Activated naive CD4-positive, alpha-beta T cell treated with anti-CD3 and anti-CD28 coated beads for 36 hours (primary cell): Measurements from ENCODE around the gene AGPAT1. TPM values are rescaled to one million over a fixed set of nuclear protein-coding genes. Genes with fewer than 3 reads are reported as not detected.

Source experiments
- CTCF ChIA-PET: fragments of 350-600 bp; sonication (Branson Sonifier 250); formaldehyde crosslinking; loops from one replicate; lab custom pipeline; 2021; ENCODE audit warnings: antibody characterized with exemption; lab: Charles Lee
- DNase-seq: peaks from one replicate; pipeline ENCODE4 v3.0.0-alpha.2; 2020
- H3K27ac Mint-ChIP-seq: one replicate; pipeline ENCODE4 v1.8.0; 2021; ENCODE audit warnings: mild to moderate bottlenecking, mixed read lengths
- H3K27me3 Mint-ChIP-seq: one replicate; pipeline ENCODE4 v1.8.0; 2021; ENCODE audit warnings: low read depth, mixed read lengths
- H3K36me3 Mint-ChIP-seq: one replicate; pipeline ENCODE4 v1.8.0; 2021; ENCODE audit warnings: low read depth, mixed read lengths
- H3K4me1 Mint-ChIP-seq: one replicate; pipeline ENCODE4 v1.8.0; 2021; ENCODE audit warnings: low read depth, mixed read lengths
- H3K4me3 Mint-ChIP-seq: one replicate; pipeline ENCODE4 v1.8.0; 2021; ENCODE audit warnings: mild to moderate bottlenecking, moderate library complexity, mixed read lengths
- H3K9me3 Mint-ChIP-seq: one replicate; pipeline ENCODE4 v1.8.0; 2021; ENCODE audit warnings: mixed read lengths
- intact Hi-C: fragments of 100-400 bp; cut with micrococcal nuclease; formaldehyde crosslinking; loops from one replicate; pipeline ENCODE4 v1.15.1; 2023
- microRNA-seq: library from miRNA; unstranded; fragments of <30 nt; microRNA quantifications from one replicate; pipeline ENCODE4 v1.2.0, GENCODE V29; 2022; ENCODE audit warnings: borderline microRNAs expressed, borderline replicate concordance
- total RNA-seq, 2 experiments: library from RNA; stranded (reverse); gene quantifications; one replicate each; pipeline ENCODE4 v1.2.3, GENCODE V29; 2021

AGPAT1 gene
- total RNA-seq, 2 experiments from 2014 or later: 25.8 to 26.5 TPM

DNA sequence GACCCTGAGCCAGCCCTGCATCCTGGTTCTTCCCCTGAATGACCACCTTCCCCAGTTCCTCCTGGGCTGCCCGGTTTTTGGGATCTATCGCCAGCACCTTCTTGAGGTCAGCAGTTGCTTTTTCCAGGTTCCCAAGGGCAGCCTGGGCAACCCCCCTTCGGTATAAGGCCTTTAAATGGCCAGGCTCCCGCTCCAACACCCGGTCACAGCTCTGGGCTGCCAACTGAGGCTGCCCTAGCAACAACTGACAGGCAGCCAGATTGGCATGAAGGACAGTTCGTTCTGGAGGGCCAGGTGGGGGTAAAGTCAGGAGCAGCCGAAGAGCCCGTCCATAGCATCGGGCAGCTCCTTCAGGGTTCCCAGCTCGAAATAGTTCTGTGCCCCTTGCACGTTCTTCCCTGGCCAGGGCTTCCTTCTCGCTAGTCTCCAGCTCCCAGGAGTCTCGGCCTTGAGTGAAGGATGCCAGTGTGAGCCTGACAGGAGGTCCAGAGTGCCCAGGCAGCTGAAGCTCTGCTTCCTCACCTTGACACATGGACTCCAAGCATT lies 47.1 kb downstream of the AGPAT1 start:
- intact Hi-C loops: loop anchor here (1.0 to 5.0 kb wide), 7 partner anchors 49 to 1443 kb away; partner anchors contain the start of genes ABHD16A, EHMT2, PBX2 and RNF5
- no peaks in the 10 kb centered on the region for H3K27me3 Mint-ChIP-seq
- H3K4me1 Mint-ChIP-seq: peaks cover 43% of the 10 kb centered on the region
- no peak for DNase-seq
- H3K9me3 Mint-ChIP-seq: no peaks in the 10 kb centered on the region
- CTCF ChIA-PET: interaction anchor here (0.7 to 3.7 kb wide), 4 partner anchors 11 to 150 kb away, joined by 3 to 25 read pairs (median 5); no protein-coding TSS in a partner anchor
- peaks cover 9% of the 10 kb centered on the region for H3K36me3 Mint-ChIP-seq
- H3K4me3 Mint-ChIP-seq: peak overlapping the region; percentile 100
- H3K27ac Mint-ChIP-seq: peak overlapping the region; percentile 96

DNA sequence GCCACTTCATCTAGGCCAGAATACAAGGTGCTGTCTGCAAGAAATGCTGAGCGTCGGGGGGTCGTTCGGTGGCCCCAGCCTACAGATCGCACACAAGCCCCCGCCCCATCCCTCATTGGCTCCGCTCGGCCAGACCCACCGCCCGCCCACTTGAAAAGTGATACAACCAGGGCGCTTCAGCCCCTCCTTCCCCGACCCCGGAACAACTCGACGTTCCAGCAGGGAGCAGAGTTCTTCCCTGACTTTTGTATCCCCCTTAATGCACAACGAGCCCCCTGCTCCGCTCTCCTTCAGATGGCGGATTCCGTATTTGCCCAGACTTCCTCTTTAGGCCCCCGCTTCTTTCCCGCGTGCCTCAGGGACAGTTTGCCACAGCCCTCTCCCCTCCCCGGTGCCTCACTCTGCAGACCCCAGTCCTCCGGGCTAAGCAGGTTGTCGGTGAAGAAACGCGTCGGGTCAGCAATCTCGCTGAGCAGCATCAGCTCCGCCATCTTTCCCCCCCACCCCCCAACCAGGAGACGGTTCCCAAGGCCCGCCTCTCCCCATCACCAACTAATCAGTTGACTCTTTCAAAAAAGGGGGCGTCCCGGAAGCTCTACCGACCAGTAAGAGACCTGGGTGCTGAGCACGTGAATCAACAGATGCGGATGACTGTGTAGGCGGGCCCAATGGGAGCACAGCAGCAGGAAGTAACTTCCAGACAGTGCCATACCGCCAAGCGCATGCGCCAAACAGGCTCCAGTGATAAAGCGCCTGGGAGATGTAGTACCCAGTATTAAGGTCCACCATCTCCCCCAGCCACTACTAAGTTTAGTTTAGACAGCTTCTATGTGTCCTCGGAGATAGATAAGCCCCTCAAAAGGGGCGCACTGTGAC lies 47.9 kb downstream of the AGPAT1 start, which contains the start of gene ATF6B:
TSS of gene ATF6B (minus strand) at position 530 of the 876 bp plus-strand sequence. CDS start at position 491, 39 bp downstream.
- CTCF ChIA-PET: interaction anchor here (0.7 to 3.7 kb wide), 4 partner anchors 10 to 149 kb away, joined by 3 to 25 read pairs (median 5); no protein-coding TSS in a partner anchor
- peak within 1 kb of the TSS; percentile 100 for H3K4me3 Mint-ChIP-seq
- no peaks in the 10 kb centered on the region for H3K27me3 Mint-ChIP-seq
- H3K9me3 Mint-ChIP-seq: no peaks in the 10 kb centered on the region
- peaks cover 43% of the 10 kb centered on the region for H3K4me1 Mint-ChIP-seq
- H3K27ac Mint-ChIP-seq: peak within 1 kb of the TSS; percentile 96
- peak; percentile 99 for DNase-seq
- H3K36me3 Mint-ChIP-seq: peaks cover 9% of the 10 kb centered on the region
- intact Hi-C loops: loop anchor here (1.0 to 5.0 kb wide), 7 partner anchors 50 to 1444 kb away; partner anchors contain the start of genes ABHD16A, EHMT2, PBX2 and RNF5

DNA sequence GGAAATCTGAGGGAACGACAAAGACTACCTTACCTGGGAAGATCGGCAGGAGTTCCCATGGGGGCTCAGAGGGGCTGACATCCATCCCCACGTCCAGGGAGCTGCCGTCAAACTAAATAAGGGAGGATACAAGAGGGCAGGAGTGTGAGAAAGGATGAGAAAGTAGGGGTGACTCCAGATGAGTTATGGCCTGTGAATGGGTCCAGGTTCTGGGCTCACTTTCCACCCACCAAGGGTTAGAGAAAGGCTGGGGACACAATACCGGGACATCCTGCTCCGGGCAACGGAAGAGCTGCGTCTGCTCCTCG lies 48.5 kb downstream of the AGPAT1 start:
- DNase-seq: no peak
- Mint-ChIP-seq H3K27ac (peak overlapping the region; percentile 95), H3K4me1 (peaks cover 43% of the 10 kb centered on the region), H3K27me3 (no peaks in the 10 kb centered on the region), H3K36me3 (peaks cover 9% of the 10 kb centered on the region), H3K9me3 (no peaks in the 10 kb centered on the region), H3K4me3 (peak overlapping the region; percentile 100)
- CTCF ChIA-PET: interaction anchor here (0.6 to 3.7 kb wide), 2 partner anchors 9 to 32 kb away, joined by 4 to 25 read pairs; no protein-coding TSS in a partner anchor
- intact Hi-C loops: loop anchor here (5.0 kb wide), 1 partner anchor 1445 kb away; no protein-coding TSS in a partner anchor

DNA sequence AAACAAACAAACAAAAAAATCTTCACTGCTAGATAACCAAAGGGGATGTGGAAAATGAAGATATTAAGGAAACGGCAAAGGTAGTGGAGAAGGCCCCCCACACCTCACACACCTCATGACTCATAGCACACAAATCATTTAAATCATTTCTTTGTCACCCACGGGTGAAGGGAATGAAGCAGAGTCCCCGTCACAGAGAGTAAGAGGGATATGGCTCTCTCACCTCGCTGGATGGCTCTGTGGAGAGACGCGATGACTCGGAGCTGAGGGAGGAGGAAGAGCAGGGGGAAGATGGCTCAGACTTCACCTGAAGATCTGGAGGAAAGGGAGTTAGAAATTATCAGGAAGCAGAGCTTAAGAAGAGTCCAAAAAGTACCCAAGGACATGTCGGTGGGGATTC lies 49.0 kb downstream of the AGPAT1 start:
- Mint-ChIP-seq H3K4me3 (peak overlapping the region; percentile 100), H3K27me3 (no peaks in the 10 kb centered on the region), H3K36me3 (peaks cover 12% of the 10 kb centered on the region), H3K27ac (peak overlapping the region; percentile 95), H3K9me3 (no peaks in the 10 kb centered on the region), H3K4me1 (peaks cover 43% of the 10 kb centered on the region)
- intact Hi-C loops: loop anchor here (5.0 kb wide), 1 partner anchor 1445 kb away; no protein-coding TSS in a partner anchor
- DNase-seq: no peak
- CTCF ChIA-PET: interaction anchor here (0.6 to 3.7 kb wide), 2 partner anchors 9 to 32 kb away, joined by 4 to 25 read pairs; no protein-coding TSS in a partner anchor

DNA sequence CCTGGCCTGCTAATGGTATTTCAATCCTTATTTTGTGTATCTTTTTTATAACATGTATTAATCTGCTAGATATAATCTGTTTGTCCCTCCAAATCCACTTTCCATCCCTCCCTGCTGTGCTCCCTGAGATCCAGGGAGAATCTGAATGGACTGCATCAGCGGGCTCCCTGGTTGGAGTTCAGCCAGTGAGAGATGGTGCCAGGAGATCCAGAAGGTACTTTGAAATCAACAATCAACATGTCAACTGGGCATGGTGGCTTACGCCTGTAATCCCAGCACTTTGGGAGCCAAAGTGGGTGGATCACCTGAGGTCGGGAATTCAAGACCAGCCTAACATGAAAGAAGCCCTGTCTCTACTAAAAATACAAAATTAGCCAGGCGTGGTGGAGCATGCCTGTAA lies 52.2 kb downstream of the AGPAT1 start:
- Mint-ChIP-seq H3K9me3 (no peaks in the 10 kb centered on the region), H3K27me3 (no peaks in the 10 kb centered on the region), H3K36me3 (peaks cover 19% of the 10 kb centered on the region), H3K4me1 (peaks cover 34% of the 10 kb centered on the region), H3K4me3 (no peak overlapping the region), H3K27ac (no peak overlapping the region)
- intact Hi-C loops: no loop called here
- no peak for DNase-seq
- CTCF ChIA-PET: no interaction called here

DNA sequence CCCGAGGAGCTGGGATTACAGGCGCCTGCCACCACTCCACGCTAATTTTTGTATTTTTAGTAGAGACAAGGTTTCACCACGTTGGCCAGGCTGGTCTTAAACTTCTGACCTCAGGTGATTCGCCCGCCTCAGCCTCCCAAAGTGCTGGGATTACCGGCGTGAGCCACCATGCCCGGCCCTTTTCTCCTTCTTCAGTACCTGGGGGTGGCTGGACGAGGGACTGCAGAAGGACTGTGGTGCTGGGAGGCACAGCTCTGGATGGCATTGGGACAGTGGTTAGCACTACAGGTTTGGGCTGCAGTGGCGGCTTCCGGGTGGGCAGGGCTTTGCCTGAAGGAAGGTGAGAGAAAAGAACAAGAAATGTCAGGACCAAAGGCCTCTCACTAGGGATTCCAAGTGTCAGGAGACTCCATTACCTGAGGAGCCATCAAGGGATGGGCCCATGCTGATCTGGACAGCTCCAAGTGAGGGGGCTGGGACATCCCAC lies 55.3 kb downstream of the AGPAT1 start:
- no peak for DNase-seq
- Mint-ChIP-seq H3K36me3 (peaks cover 21% of the 10 kb centered on the region), H3K9me3 (no peaks in the 10 kb centered on the region), H3K4me1 (peaks cover 10% of the 10 kb centered on the region), H3K27ac (no peak overlapping the region), H3K27me3 (no peaks in the 10 kb centered on the region), H3K4me3 (no peak overlapping the region)
- CTCF ChIA-PET: interaction anchor here (0.6 kb wide), 1 partner anchor 735 kb away, joined by 4 read pairs; no protein-coding TSS in a partner anchor
- intact Hi-C loops: no loop called here

DNA sequence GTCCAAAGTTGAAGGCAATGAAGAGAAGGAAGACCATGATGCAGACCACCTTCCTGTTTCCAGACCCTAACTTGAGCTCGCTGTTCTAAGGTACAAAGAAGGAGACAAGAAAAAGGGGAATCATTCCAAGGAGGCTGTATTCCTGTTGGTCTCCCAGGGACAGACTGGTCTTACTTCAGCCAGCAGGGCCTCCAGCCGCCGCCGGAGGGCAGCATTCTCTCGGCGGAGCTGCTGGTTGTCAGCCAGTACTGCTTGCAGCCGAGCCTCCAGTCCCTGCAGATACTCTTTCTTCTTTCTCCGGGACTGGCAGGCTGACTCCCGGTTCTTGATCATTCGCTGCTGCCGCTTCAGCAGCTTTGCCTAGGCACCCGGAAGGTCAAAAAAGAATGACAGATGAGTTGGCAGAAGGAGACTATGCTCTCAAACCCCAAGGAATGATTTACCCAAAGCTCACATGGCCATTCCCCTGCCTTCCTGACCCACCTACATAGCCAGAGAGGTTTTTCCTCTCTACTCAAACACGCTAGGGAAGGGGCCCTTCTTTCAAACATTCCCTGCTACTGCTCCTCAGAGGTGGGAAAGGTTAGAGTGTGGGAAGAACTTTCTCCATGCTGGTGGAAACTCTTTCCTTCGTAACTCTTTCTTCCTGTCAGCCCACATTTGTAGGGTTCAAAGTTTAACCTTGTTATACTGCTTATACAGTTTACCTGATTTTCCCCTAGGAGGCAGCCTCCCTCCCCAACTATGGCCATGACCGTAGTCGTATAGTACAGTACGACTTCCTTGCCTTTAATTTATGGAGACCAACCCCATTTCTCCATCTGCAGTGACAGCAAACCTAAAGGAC lies 56.9 kb downstream of the AGPAT1 start:
- peak; percentile 82 for DNase-seq
- Mint-ChIP-seq H3K27me3 (no peaks in the 10 kb centered on the region), H3K36me3 (peaks cover 25% of the 10 kb centered on the region), H3K27ac (peak overlapping the region; percentile 13), H3K4me3 (no peak overlapping the region), H3K4me1 (peaks cover 10% of the 10 kb centered on the region), H3K9me3 (no peaks in the 10 kb centered on the region)
- CTCF ChIA-PET: interaction anchor here (0.6 to 3.2 kb wide), 12 partner anchors 10 to 287 kb away, joined by 3 to 25 read pairs (median 3); partner anchors contain the start of genes ATF6B, FKBPL and GPSM3
- intact Hi-C loops: loop anchor here (1.0 kb wide), 2 partner anchors 35 to 76 kb away; partner anchors contain the start of gene PPT2

Small RNA genes lying within 50 kb of the gene (microRNA-seq; reads per million reads assigned to microRNA genes)
- gene MIR6721: 3.8 reads per million
- gene MIR6833: not detected

Other genes with a start within 250 kb of the AGPAT1 start
- gene C2, start 248.4 kb downstream of the AGPAT1 start, total RNA-seq: 1 to 10 TPM; 1.6 to 2.1 TPM
- 1 to 10 TPM in 1 of 2 experiments, under 1 TPM in 1; 0.74 to 1.7 TPM for gene CFB, start 230.0 kb downstream of the AGPAT1 start, total RNA-seq
- gene NELFE, start 217.1 kb downstream of the AGPAT1 start, total RNA-seq: 10 to 100 TPM; 83.2 to 87.4 TPM
- gene SKIC2, start 216.9 kb downstream of the AGPAT1 start, total RNA-seq: 100 to 1,000 TPM in 1 of 2 experiments, 10 to 100 TPM in 1; 93.6 to 101 TPM
- gene DXO, start 203.9 kb downstream of the AGPAT1 start, total RNA-seq: 10 to 100 TPM; 12.5 to 13.0 TPM
- 1 to 10 TPM; 3.2 to 3.5 TPM for gene C4A, start 194.0 kb downstream of the AGPAT1 start, total RNA-seq
- 1 to 10 TPM; 2.7 to 3.3 TPM for gene C4B, start 161.3 kb downstream of the AGPAT1 start, total RNA-seq
- under 1 TPM in 1 of 2 experiments, not detected in 1; 0.19 TPM for gene CYP21A2, start 137.7 kb downstream of the AGPAT1 start, total RNA-seq
- 1 to 10 TPM; 2.9 to 4.8 TPM for gene TNXB, start 66.7 kb downstream of the AGPAT1 start, total RNA-seq
- 10 to 100 TPM; 68.2 to 69.4 TPM for gene ATF6B, start 47.8 kb downstream of the AGPAT1 start, total RNA-seq
- 1 to 10 TPM; 6.0 to 6.2 TPM for gene FKBPL, start 45.8 kb downstream of the AGPAT1 start, total RNA-seq
- gene PRRT1, start 24.1 kb downstream of the AGPAT1 start, total RNA-seq: 1 to 10 TPM; 1.1 TPM
- gene PPT2, start 21.9 kb downstream of the AGPAT1 start, total RNA-seq: 10 to 100 TPM; 13.2 to 14.8 TPM
- gene EGFL8, start 11.5 kb downstream of the AGPAT1 start, total RNA-seq: 1 to 10 TPM; 6.1 to 9.5 TPM
- 10 to 100 TPM; 39.5 to 39.9 TPM for gene RNF5, start 2.3 kb upstream of the AGPAT1 start, total RNA-seq
- 10 to 100 TPM; 15.6 to 17.0 TPM for gene AGER, start 8.2 kb upstream of the AGPAT1 start, total RNA-seq
- gene PBX2, start 14.1 kb upstream of the AGPAT1 start, total RNA-seq: 10 to 100 TPM; 46.5 to 47.7 TPM
- 10 to 100 TPM; 71.8 to 72.1 TPM for gene GPSM3, start 16.6 kb upstream of the AGPAT1 start, total RNA-seq
- gene NOTCH4, start 48.0 kb upstream of the AGPAT1 start, total RNA-seq: under 1 TPM in 1 of 2 experiments, not detected in 1; 0.50 TPM
- gene TSBP1, start 195.8 kb upstream of the AGPAT1 start, total RNA-seq: not detected
- gene BTNL2, start 231.1 kb upstream of the AGPAT1 start, total RNA-seq: not detected